HG02870 (cell line): ENCODE measurements around the gene THAP11.
"Not testable (repeated sequence)": the region's sequence is repeated elsewhere in the genome, so short reads cannot be mapped to it uniquely, and the experiment has no call there.

Experiments used
- ATAC-seq: cut with Tn5 transposase; IDR thresholded peaks from one replicate; pipeline ENCODE4 v1.9.1; 2021; ENCODE audit warnings: mild to moderate bottlenecking, moderate library complexity; ENCODE audit not compliant: unreplicated experiment

THAP11 gene

GRCh38 chr16:67834242-67834614 lies 7.9 kb upstream of the THAP11 start:
- ATAC-seq, result no peak

- ATAC-seq, result not testable (repeated sequence)
Observed at GRCh38 chr16:67837190-67837589, 4.9 kb upstream of the THAP11 start.

DNA sequence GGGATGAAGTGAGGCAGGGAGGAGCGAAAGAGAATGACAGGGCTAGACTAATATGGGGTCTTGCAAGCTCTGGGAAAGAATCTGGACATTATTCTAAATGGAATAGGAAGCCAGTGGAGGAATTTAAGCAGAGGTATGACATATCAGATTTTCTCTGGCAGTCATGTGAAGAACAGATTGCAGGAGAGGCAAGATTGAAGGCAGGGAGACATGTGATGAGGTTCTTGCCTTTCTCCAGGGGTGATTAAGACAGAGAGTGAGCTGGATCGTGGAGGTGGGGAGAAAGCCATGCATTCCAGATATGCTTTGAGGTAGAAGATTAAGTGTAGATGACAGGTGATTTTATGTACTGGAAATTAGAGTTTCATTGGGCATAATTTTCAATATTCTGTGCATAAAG lies 4.3 kb upstream of the THAP11 start:
- ATAC-seq, result no peak

- no peak for ATAC-seq
Observed at GRCh38 chr16:67841198-67841815, 813 bp upstream of the THAP11 start.

DNA sequence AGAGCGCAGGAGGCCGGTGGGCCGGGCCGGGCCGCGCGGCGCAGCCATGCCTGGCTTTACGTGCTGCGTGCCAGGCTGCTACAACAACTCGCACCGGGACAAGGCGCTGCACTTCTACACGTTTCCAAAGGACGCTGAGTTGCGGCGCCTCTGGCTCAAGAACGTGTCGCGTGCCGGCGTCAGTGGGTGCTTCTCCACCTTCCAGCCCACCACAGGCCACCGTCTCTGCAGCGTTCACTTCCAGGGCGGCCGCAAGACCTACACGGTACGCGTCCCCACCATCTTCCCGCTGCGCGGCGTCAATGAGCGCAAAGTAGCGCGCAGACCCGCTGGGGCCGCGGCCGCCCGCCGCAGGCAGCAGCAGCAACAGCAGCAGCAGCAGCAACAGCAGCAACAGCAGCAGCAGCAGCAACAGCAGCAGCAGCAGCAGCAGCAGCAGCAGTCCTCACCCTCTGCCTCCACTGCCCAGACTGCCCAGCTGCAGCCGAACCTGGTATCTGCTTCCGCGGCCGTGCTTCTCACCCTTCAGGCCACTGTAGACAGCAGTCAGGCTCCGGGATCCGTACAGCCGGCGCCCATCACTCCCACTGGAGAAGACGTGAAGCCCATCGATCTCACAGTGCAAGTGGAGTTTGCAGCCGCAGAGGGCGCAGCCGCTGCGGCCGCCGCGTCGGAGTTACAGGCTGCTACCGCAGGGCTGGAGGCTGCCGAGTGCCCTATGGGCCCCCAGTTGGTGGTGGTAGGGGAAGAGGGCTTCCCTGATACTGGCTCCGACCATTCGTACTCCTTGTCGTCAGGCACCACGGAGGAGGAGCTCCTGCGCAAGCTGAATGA lies 606 bp downstream of the THAP11 start:
- peak; percentile 14 for ATAC-seq

DNA sequence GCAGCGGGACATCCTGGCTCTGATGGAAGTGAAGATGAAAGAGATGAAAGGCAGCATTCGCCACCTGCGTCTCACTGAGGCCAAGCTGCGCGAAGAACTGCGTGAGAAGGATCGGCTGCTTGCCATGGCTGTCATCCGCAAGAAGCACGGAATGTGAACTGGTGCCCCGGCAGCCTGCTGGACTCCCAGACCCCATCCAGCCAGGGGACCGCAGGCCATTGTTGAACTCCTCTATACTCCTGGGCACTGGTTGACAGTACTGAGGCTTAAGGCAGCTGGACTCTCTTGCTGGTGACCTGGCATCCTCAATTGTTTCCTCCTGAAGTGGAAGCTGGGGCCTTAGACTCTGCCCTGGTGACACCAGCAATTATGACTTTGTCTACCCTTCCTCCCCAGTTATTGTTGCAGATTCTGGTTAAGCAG lies 1.2 kb downstream of the THAP11 start:
- ATAC-seq, result no peak

- no peak for ATAC-seq
Observed at GRCh38 chr16:67844497-67844896, 2.4 kb downstream of the THAP11 start.

DNA sequence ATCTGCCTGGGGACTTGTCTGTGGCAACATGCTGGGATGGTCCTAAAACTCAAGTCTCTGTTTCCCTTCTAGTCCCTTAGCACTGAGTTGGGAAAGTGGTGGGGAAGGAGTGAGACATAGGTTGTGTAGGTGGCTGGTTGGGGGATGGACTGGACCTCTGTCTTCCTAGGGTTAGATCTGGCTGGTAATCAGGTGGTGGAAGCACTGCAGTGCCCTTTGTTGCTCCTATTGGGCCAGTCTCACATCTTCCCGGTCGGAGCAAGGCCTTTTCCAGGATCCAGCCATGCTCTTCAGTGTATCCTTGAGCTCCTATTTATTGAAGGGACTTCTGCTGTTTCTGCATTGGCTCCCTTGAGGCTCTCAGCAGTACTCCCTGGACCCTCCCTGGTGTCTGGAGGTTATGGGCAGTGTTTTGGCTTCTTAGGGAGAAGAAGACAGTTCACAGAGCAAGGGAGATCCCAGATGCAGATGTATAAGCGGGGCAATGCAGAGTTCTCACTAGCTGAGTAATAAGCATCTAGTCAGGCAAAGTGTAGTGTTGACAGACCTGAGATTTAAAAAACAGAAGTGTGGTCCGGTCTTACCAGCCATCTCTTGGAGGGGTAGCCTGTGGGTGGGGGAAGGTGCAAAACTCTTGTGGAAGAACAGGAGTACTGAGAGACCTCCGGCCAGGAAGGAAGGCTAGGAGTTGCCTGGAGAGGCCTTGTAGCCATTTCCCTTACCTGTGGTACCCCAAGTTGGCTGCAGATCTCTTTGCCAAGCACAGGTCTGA lies 3.4 kb downstream of the THAP11 start:
- ATAC-seq, result no peak

- ATAC-seq, result no peak
Observed at GRCh38 chr16:67846063-67846319, 3.9 kb downstream of the THAP11 start.

DNA sequence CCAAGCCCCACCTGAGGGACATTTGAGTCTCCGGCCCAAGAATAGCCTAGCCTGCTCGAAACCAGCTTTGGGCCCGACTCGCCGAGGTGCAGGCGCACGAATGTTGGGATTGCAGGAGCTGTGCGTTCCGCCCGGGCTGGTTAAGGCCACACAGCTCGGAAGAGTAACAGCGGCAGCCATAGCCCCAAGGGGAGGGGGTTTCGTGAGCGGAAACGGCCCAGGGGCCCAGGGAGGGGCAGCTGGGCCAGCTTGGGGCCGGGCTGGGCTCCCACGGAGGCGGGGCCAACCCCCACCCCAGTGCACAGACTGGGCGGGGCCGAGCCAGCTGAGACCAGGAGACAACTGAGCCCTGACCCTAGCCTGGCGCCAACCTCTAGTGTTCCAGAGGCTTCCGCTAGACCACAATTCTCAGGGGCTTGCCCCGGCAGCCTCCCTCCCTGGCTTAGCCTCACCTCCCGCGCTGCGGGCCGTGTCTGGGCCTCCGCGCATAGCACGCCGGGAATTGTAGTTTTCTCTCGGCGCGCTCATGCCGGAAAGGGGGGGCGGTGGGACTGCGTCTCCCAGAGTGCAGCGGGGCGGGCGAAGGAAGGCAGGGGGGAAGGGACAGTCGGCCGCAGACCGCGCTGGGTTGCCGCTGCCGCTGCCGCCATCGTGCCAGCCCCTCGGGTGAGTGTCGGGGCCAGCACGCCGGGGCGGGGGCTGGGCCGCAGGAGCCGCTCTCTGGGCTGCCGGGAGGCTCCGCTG lies 4.4 kb downstream of the THAP11 start, which contains the start of gene NUTF2:
Gene NUTF2, plus strand, starts transcription at position 614 of the 744 bp plus-strand sequence. CDS start 18,198 bp downstream, outside the sequence.
- ATAC-seq, result peak; percentile 49

DNA sequence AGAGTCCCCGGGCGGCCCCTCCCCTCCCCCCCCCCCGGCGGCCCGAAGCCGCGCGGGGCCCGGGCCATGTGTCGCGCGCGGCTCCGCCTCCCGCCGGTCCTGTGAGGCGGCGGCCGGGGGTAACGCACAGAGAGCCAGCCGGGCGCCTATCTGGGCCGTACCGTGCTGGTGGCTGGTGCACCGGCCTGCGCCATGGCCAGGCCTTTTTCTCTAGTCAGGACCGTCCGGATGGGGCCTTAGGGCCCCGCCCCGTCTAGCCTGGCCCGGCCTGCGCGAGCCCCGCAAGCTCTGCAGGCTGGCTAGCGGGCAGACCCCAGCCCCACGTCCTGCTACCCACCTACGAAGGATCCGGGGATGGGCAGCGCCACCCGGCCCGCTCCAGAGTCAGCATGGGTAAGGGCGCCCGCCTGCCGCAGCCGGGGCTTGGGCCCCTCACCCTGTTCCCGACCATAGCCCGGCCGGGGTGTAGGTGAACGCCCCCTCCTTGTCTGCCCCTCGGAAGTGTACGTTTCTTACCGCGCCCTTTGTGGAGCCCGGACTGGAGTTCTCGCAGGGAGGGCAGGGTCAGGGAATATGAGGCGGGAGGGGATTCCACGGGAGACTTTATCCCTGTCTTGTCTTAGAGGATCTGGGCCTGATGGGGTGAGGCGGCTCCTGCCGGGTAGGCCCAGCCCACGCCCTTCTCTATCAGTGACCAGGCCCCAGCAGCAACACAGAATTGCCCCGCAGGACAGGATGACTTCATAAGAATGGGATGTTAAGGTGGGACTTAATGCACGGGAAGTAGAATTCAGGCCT lies 5.1 kb downstream of the THAP11 start, which contains the start of gene CENPT:
Gene CENPT, minus strand, starts transcription at position 630 of the 798 bp plus-strand sequence. CDS start 13,834 bp downstream, outside the sequence.
- peak; percentile 26 for ATAC-seq

DNA sequence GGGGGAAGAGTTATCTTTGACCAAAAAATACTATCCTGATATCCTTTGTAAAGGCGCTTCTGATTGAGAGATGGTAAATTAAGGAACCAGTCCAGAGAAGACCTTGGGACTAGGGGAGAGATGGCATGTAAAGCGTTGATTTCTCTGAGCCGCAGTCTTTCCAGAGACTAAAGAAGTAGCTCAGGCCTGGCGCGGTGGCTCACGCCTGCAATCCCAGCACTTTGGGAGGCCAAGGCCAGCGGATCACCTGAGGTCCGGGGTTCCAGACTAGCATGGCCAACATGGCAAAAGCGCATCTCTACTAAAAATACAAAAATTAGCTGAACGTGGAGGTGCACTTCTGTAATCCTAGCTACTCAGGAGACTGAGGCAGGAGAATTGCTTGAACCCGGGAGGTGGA lies 6.0 kb downstream of the THAP11 start:
- no peak for ATAC-seq

GRCh38 chr16:67853670-67854069 lies 11.6 kb downstream of the THAP11 start:
- ATAC-seq, result no peak

DNA sequence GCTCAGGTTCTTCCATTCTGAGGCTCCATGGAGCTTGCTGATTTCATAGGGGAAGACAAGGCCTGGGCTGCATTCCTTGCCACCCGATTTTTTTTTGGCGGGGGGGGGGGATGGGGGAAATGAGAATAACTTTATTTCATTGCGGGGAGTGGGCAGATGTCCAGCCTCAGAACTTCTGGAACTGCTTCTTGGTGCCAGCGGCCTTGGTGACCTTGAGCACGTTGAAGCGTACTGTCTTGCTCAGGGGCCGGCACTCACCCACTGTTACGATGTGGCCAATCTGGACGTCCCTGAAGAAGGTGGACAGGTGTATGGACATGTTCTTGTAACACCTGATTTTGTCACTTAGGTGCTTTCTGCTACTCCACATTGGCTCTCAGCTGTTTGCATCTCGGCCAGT lies 13.7 kb downstream of the THAP11 start:
- no peak for ATAC-seq

DNA sequence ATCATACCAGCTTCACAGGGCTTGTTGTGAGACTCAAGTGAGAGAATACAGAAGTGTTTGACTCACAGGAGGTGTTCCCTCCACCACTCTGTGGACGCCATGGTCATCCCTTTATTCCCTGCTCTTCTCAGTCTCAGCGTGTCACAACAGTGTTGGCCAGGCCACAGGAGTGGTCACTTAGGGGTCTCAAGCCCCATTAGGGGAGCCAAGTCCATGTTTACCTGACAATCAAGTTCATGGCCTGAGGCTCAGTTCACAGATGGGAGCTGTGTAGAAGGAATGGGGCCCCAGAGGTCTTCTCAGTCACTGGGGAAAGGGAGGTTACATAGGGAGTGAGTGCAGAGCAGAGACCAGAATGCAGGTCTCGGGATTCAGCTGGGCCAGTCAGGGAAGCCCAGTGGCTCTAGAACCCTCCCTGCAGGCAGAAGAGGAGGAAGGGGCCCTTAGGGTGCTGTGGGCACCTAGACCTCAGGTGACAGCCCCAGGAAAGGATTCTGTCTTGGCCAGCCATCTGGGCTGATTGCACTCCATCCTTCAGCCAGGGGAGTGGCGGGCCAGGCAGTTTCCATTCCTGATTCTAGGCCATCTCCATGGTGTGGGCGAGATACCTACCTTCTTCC lies 14.9 kb downstream of the THAP11 start:
- no peak for ATAC-seq

GRCh38 chr16:67857547-67858233 lies 15.6 kb downstream of the THAP11 start:
- ATAC-seq, result no peak

GRCh38 chr16:67858500-67858899 lies 16.4 kb downstream of the THAP11 start:
- ATAC-seq, result no peak

- ATAC-seq, result no peak
Observed at GRCh38 chr16:67860589-67861398, 18.7 kb downstream of the THAP11 start.
